Kidney epithelial cell (primary cell): ENCODE results near the gene DGLUCY. TPM values are rescaled to one million over a fixed set of nuclear protein-coding genes. Genes with fewer than 3 reads are reported as not detected.

Experiments used
- DNase-seq: peaks from one replicate; pipeline ENCODE4 v3.0.0-alpha.2; 2010; ENCODE audit warnings: low read depth
- H3K27me3 ChIP-seq: 2 replicates; pipeline ENCODE4 v1.6.0; 2011; ENCODE audit warnings: low read length; ENCODE audit not compliant: control insufficient read depth, insufficient read depth
- H3K36me3 ChIP-seq: 2 replicates; pipeline ENCODE4 v1.5.1; 2011; ENCODE audit warnings: low read length; ENCODE audit not compliant: control insufficient read depth, insufficient read depth
- H3K4me3 ChIP-seq: 2 replicates; pipeline ENCODE4 v1.5.1; 2011; ENCODE audit warnings: low read depth, mild to moderate bottlenecking, control low read depth, low read length
- CTCF ChIP-seq: IDR thresholded peaks from 2 replicates; pipeline ENCODE4 v1.5.1; 2011; ENCODE audit warnings: mild to moderate bottlenecking, moderate library complexity, low read length, control low read depth, inconsistent platforms; ENCODE audit not compliant: insufficient read depth, poor library complexity, severe bottlenecking
- total RNA-seq: library from RNA; depleted of rRNA; stranded (reverse); fragments of >200 nt; gene quantifications from 2 replicates; pipeline ENCODE4 v1.2.3, GENCODE V29; 2015

Gene DGLUCY
- total RNA-seq, 1 donor from 2014 or later, result 38.1 TPM

GRCh38 chr14:91254461-91254860 lies 140.6 kb downstream of the DGLUCY start:
- H3K27me3 ChIP-seq, result peaks cover 3% of the 10 kb centered on the region

GRCh38 chr14:91255026-91255695 lies 141.3 kb downstream of the DGLUCY start:
- DNase-seq, result no peak
- no peaks in the 10 kb centered on the region for H3K36me3 ChIP-seq
- peaks cover 3% of the 10 kb centered on the region for H3K27me3 ChIP-seq
- H3K4me3 ChIP-seq, result no peak overlapping the region
- no peak for TF ChIP-seq CTCF

More at GRCh38 chr14:91254461-91254860, 140.6 kb downstream of the DGLUCY start:
- Histone ChIP-seq H3K4me3 (no peak overlapping the region), H3K36me3 (no peaks in the 10 kb centered on the region)
- DNase-seq, result no peak
- TF ChIP-seq CTCF, result no peak

GRCh38 chr14:91256661-91257060 lies 142.8 kb downstream of the DGLUCY start:
- Histone ChIP-seq H3K4me3 (no peak overlapping the region), H3K36me3 (no peaks in the 10 kb centered on the region), H3K27me3 (peaks cover 3% of the 10 kb centered on the region)
- TF ChIP-seq CTCF, result no peak
- no peak for DNase-seq

- DNase-seq, result no peak
- no peak for TF ChIP-seq CTCF
- peaks cover 3% of the 10 kb centered on the region for H3K27me3 ChIP-seq
- no peaks in the 10 kb centered on the region for H3K36me3 ChIP-seq
- H3K4me3 ChIP-seq, result no peak overlapping the region
Observed at GRCh38 chr14:91257328-91258010, 143.6 kb downstream of the DGLUCY start.

GRCh38 chr14:91258011-91258618 lies 144.2 kb downstream of the DGLUCY start:
- Histone ChIP-seq H3K4me3 (no peak overlapping the region), H3K27me3 (peaks cover 3% of the 10 kb centered on the region), H3K36me3 (no peaks in the 10 kb centered on the region)
- no peak for DNase-seq
- TF ChIP-seq CTCF, result no peak

- Histone ChIP-seq H3K27me3 (peaks cover 2% of the 10 kb centered on the region), H3K36me3 (no peaks in the 10 kb centered on the region), H3K4me3 (no peak overlapping the region)
- TF ChIP-seq CTCF, result no peak
- DNase-seq, result no peak
Observed at GRCh38 chr14:91258876-91259275, 145.0 kb downstream of the DGLUCY start.
